Right cardiac atrium (tissue), 5 donors: Measurements from ENCODE around the gene UBA1. TPM values are rescaled to one million over a fixed set of nuclear protein-coding genes. Genes with fewer than 3 reads are reported as not detected.

ENCODE experiments used
- ATAC-seq, 2 donors: fragments of 200-7000 bp; cut with Tn5 transposase; one replicate each; pipeline versions ENCODE4 v1.8.0 to v1.9.1; 2020; ENCODE audit warnings: moderate library complexity in 2 of 2, mild to moderate bottlenecking in 1 of 2
- DNase-seq, 3 donors: peaks; one replicate each; pipeline ENCODE4 v3.0.0-alpha.2; 2020
- H3K27ac ChIP-seq: one replicate; pipeline ENCODE4 v1.5.1; 2013; ENCODE audit warnings: mild to moderate bottlenecking, low read length, control low read depth, moderate library complexity
- H3K27me3 ChIP-seq: one replicate; pipeline ENCODE4 v1.6.1; 2013; ENCODE audit not compliant: control insufficient read depth, insufficient read depth
- H3K4me1 ChIP-seq: one replicate; pipeline ENCODE4 v1.6.1; 2013; ENCODE audit warnings: low read length; ENCODE audit not compliant: control insufficient read depth, insufficient read depth
- H3K4me3 ChIP-seq: one replicate; pipeline ENCODE4 v1.5.1; 2013; ENCODE audit warnings: low read length, control low read depth
- H3K9me3 ChIP-seq: one replicate; pipeline ENCODE4 v1.6.1; 2013; ENCODE audit warnings: low read length; ENCODE audit not compliant: control insufficient read depth
- WGBS: extraction: QIAGEN DNeasy Blood & Tissue Kit; methylation state at CpG from one replicate; pipeline ENCODE4 v1.1.7; 2013; 5-methylcytosine and 5-hydroxymethylcytosine counted together
- intact Hi-C, 4 donors: fragments of 100-400 bp; cut with DNase I; formaldehyde crosslinking; loops; one replicate each; pipeline versions ENCODE4 v1.11.0 to v1.14.0; 2022 to 2023
- polyA plus RNA-seq: library from polyadenylated mRNA; stranded (reverse); fragments of 200-250 nt; gene quantifications from one replicate; pipeline ENCODE4 v1.2.3, GENCODE V29; 2013
- total RNA-seq, 4 donors: library from RNA; stranded (reverse); fragmentation: NEBNext Ultra II Directional; extraction: Animal tissue kit (Norgen Biotek cat#: 25700); gene quantifications; one replicate each; pipeline ENCODE4 v1.2.1, GENCODE V29; 2021
- donor health status: healthy with polysubstance abuse.
- donor health status: DM: no; HTN: yes; CAD: no.
- donor health status: DM: no; HTN: no; CAD: no.
- donor health status: DM: no; HTN: yes; CAD: no; lungs with severe emphysema.
- donor health status: DM: yes; HTN: yes; CAD: no.

UBA1 gene
- total and polyA plus RNA-seq, 5 donors, result 79.5 to 130 (median 113) TPM

DNA sequence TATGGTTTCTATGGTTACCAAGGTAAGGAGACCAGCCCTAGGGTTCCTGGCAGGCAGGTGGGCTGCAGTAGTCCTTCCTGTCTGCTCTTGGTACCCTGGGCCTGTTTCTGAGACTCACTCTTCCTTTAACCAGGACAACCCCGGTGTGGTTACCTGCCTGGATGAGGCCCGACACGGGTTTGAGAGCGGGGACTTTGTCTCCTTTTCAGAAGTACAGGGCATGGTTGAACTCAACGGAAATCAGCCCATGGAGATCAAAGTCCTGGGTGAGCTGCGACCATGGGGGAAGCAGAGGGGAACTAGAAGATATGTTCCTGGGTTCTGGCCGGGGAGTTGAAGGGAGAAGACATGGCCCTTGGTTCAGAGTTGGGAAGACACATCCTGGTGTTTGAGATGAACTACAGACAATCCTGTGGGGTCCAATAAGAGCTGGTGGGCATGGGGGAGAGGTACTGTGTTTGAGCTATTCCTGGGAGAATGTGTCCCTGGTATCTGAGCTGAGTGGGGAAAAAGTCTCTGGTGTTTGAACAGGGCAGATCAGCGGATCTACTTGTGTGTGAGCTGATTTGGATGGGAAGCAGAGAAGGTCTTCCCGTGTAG, 7.8 kb downstream of the UBA1 start:
- intact Hi-C loops, result no loop called here
- Histone ChIP-seq H3K9me3 (no peaks in the 10 kb centered on the region), H3K4me1 (peaks cover under 1% of the 10 kb centered on the region), H3K27ac (no peak overlapping the region), H3K27me3 (no peaks in the 10 kb centered on the region), H3K4me3 (no peak overlapping the region)
- ATAC-seq, result no peak
- DNase-seq, result no peak
- WGBS, result 80% methylated on average over 9 of the region's 9 CpGs

DNA sequence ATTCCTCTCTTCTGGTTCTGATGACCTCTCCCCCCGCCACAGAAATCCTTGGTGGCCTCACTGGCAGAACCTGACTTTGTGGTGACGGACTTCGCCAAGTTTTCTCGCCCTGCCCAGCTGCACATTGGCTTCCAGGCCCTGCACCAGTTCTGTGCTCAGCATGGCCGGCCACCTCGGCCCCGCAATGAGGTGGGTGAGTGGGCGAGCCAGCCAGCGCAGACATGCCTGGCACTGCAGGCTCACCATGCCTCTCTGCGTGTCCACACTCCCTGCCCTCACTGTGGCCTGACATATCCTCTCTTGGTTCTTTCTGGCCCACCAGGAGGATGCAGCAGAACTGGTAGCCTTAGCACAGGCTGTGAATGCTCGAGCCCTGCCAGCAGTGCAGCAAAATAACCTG, 8.7 kb downstream of the UBA1 start:
- no peaks in the 10 kb centered on the region for H3K27me3 ChIP-seq
- WGBS, result 82% methylated on average over 11 of the region's 11 CpGs
- intact Hi-C loops, result no loop called here
- H3K4me3 ChIP-seq, result no peak overlapping the region
- H3K27ac ChIP-seq, result no peak overlapping the region
- no peaks in the 10 kb centered on the region for H3K9me3 ChIP-seq
- no peaks in the 10 kb centered on the region for H3K4me1 ChIP-seq
- DNase-seq, result no peak
- no peak for ATAC-seq

DNA sequence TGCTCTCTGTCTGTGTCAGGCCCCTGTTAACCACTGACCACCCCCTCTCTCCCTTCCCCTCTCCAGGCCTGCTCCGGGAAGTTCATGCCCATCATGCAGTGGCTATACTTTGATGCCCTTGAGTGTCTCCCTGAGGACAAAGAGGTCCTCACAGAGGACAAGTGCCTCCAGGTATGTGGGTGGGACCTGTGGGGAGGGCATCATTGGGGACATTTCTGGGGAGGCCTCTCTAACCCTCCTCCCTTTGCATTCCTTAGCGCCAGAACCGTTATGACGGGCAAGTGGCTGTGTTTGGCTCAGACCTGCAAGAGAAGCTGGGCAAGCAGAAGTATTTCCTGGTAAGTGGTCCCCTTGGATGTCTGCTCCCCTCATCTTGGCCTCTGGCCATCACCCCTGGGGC, 9.2 kb downstream of the UBA1 start:
- Histone ChIP-seq H3K27me3 (no peaks in the 10 kb centered on the region), H3K27ac (no peak overlapping the region), H3K4me3 (no peak overlapping the region), H3K4me1 (no peaks in the 10 kb centered on the region), H3K9me3 (no peaks in the 10 kb centered on the region)
- 56% methylated on average over 4 of the region's 4 CpGs for WGBS
- DNase-seq (no peak), ATAC-seq (no peak)
- intact Hi-C loops, result no loop called here

DNA sequence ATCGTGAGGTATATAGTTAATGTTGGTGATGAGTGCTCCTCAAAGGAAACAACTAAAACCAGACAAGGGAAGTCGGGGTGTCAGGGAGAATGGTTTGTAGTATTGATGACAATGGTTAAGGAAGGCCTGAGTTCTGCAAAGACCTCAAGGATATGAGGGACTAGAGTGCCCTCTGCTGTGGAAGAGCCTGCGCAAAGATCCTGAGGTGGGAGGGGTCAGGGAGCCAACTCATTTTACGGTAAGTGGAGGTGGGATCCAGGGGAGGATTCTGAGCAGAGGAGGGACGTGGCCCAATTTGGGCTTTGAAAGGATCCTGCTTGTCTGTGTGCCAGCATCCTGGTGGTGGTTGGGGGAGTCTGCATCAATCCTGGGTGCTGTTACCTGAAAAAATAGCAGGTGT, 11.3 kb downstream of the UBA1 start:
- ATAC-seq (no peak), DNase-seq (no peak)
- intact Hi-C loops, result no loop called here
- Histone ChIP-seq H3K27ac (no peak overlapping the region), H3K27me3 (no peaks in the 10 kb centered on the region), H3K9me3 (no peaks in the 10 kb centered on the region), H3K4me1 (no peaks in the 10 kb centered on the region), H3K4me3 (no peak overlapping the region)
- WGBS, result 67% methylated on average over 5 of the region's 5 CpGs

DNA sequence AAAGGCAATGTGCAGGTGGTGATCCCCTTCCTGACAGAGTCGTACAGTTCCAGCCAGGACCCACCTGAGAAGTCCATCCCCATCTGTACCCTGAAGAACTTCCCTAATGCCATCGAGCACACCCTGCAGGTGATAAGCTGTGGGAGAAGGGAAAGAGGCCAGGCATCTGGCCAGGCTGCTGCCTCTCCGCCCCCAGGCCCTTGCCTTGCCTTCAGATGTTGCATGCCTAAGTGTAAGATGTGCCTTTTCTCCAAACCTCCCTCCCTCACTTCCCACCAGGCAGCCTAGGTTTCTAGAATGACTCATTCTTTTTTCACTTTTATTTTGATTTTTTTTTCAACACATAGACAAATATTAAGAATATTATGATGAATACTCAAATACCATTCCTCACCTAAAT, 12.7 kb downstream of the UBA1 start:
- intact Hi-C loops, result no loop called here
- Histone ChIP-seq H3K27ac (no peak overlapping the region), H3K4me1 (no peaks in the 10 kb centered on the region), H3K4me3 (no peak overlapping the region), H3K27me3 (no peaks in the 10 kb centered on the region), H3K9me3 (no peaks in the 10 kb centered on the region)
- 69% methylated on average over 3 of the region's 3 CpGs for WGBS
- ATAC-seq, result no peak
- no peak for DNase-seq

DNA sequence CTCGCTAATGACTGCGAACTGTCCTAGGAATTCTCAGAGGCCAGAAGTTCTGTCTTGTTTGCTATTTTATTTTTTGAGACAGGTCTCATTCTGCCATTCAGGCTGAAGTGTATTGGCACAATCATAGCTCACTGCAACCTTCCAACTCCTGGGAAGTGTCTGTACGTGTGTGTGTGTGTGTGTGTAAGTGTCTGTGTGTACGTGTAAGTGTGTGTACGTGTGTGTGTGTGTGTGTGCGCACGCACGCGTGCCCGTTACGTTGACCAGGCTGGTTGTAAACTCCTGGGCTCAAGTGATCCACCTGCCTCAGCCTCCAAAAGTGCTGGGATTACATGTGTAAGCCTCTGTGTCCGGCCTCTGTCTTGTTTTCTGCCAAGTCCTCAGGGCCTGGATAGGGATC, 14.5 kb downstream of the UBA1 start:
- WGBS, result 83% methylated on average over 12 of the region's 12 CpGs
- no peaks in the 10 kb centered on the region for H3K4me1 ChIP-seq
- DNase-seq (no peak), ATAC-seq (no peak)
- H3K4me3 ChIP-seq, result no peak overlapping the region
- H3K27me3 ChIP-seq, result no peaks in the 10 kb centered on the region
- intact Hi-C loops, result no loop called here
- H3K9me3 ChIP-seq, result no peaks in the 10 kb centered on the region
- H3K27ac ChIP-seq, result no peak overlapping the region

DNA sequence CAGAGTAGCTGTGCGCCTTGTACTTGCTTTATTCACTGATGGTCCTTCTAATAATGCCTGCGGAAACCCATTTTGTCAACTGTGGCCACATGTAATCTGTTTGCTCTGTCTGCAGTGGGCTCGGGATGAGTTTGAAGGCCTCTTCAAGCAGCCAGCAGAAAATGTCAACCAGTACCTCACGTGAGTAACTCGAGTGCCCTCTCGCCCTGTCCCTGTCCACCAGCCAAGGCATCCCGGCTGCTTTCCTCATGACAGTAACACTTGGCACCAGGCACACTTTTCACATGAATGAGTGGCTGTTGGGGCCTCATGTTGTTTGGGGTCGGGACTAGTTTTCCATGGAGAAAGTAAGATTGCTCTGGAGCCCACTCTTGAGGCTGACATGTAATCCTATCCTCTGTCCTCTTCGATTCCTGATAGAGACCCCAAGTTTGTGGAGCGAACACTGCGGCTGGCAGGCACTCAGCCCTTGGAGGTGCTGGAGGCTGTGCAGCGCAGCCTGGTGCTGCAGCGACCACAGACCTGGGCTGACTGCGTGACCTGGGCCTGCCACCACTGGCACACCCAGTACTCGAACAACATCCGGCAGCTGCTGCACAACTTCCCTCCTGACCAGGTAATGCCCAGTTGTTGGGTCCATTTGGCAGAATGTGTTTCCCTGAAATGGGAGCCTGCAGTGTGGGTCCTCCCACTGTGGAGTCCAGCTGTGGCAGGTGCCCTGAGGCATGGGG, 16.0 kb downstream of the UBA1 start:
- Histone ChIP-seq H3K9me3 (no peaks in the 10 kb centered on the region), H3K27me3 (no peaks in the 10 kb centered on the region), H3K27ac (peak overlapping the region; percentile 48), H3K4me1 (no peaks in the 10 kb centered on the region), H3K4me3 (no peak overlapping the region)
- ATAC-seq, result peak; percentile 51 to 64
- intact Hi-C loops, result no loop called here
- DNase-seq, result no peak
- 76% methylated on average over 16 of the region's 16 CpGs for WGBS

DNA sequence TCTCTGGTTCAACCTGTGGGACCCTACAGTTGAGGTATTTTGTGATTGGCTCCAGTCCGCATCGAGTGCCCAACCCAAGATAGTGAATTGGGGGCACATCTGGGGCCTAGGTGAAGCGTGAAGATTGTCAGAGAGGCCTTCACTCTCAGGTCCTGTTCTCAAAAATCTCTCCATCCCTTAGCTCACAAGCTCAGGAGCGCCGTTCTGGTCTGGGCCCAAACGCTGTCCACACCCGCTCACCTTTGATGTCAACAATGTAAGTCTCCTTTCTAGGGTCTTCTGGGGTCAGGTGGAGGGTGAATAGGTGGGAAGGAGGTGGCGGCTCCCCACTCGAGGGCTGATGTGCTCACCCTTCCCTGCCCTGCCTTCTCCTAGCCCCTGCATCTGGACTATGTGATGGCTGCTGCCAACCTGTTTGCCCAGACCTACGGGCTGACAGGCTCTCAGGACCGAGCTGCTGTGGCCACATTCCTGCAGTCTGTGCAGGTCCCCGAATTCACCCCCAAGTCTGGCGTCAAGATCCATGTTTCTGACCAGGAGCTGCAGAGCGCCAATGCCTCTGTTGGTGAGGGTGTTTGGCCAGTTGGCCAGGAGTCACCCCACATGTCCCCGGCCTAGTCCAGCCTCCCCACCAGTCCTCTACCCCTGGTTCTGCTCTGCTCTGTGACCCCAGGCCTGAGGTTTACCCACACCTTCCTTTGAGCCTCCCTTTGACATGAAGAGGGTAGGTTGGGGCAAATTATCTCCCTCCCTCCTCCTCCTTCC, 17.2 kb downstream of the UBA1 start:
- WGBS, result 87% methylated on average over 15 of the region's 15 CpGs
- H3K9me3 ChIP-seq, result no peaks in the 10 kb centered on the region
- no peaks in the 10 kb centered on the region for H3K4me1 ChIP-seq
- ATAC-seq (no peak), DNase-seq (no peak)
- no peak overlapping the region for H3K27ac ChIP-seq
- no peak overlapping the region for H3K4me3 ChIP-seq
- no peaks in the 10 kb centered on the region for H3K27me3 ChIP-seq
- intact Hi-C loops, result no loop called here

DNA sequence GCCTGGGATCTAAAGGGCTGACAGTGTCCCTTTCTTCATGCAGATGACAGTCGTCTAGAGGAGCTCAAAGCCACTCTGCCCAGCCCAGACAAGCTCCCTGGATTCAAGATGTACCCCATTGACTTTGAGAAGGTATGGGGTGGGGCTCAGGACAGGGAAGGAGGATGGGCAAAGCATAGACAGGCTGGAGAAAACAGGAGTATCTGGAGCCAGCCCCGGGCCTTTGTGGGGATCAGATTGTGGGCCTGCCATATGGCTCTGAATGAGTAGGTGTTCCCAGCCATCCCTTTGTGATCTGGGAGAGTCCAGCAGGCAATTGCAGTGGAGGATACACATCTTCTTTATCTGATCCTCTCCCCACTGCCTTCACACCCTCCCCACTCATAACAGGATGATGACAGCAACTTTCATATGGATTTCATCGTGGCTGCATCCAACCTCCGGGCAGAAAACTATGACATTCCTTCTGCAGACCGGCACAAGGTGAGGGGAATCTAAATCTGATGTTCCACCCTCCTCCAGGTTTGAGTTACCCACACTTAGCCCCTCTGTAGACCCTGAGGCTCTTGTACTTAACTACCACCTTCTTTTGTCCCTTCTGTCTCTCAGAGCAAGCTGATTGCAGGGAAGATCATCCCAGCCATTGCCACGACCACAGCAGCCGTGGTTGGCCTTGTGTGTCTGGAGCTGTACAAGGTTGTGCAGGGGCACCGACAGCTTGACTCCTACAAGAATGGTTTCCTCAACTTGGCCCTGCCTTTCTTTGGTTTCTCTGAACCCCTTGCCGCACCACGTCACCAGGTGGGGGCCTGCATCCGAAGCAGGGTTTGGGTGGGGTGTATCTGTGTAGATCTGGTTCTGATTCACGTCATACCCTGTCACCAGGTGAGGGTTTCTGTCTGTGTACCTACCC, 19.0 kb downstream of the UBA1 start:
- H3K4me1 ChIP-seq, result no peaks in the 10 kb centered on the region
- 91% methylated on average over 12 of the region's 12 CpGs for WGBS
- H3K4me3 ChIP-seq, result no peak overlapping the region
- no peak overlapping the region for H3K27ac ChIP-seq
- intact Hi-C loops, result no loop called here
- no peaks in the 10 kb centered on the region for H3K9me3 ChIP-seq
- H3K27me3 ChIP-seq, result no peaks in the 10 kb centered on the region
- ATAC-seq, result no peak
- no peak for DNase-seq

DNA sequence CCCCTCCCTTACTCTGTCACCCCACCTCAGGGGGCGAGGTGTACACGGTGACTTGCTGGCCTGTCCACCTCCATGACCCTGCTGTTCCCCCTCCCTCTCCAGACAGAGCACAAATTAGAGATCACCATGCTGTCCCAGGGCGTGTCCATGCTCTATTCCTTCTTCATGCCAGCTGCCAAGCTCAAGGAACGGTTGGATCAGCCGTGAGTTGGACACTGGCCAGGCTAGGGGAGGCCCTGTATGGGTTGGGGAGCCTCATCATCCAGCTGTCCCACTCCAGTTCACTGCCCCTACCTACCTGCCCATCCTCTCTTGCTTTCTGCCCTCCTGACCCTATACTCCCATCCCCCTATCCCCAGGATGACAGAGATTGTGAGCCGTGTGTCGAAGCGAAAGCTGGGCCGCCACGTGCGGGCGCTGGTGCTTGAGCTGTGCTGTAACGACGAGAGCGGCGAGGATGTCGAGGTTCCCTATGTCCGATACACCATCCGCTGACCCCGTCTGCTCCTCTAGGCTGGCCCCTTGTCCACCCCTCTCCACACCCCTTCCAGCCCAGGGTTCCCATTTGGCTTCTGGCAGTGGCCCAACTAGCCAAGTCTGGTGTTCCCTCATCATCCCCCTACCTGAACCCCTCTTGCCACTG, 20.9 kb downstream of the UBA1 start:
- no peaks in the 10 kb centered on the region for H3K4me1 ChIP-seq
- ATAC-seq (no peak), DNase-seq (no peak)
- H3K27ac ChIP-seq, result no peak overlapping the region
- H3K4me3 ChIP-seq, result no peak overlapping the region
- H3K9me3 ChIP-seq, result no peaks in the 10 kb centered on the region
- intact Hi-C loops, result no loop called here
- no peaks in the 10 kb centered on the region for H3K27me3 ChIP-seq
- WGBS, result 80% methylated on average over 20 of the region's 20 CpGs
